Uterus (tissue), 4 donors: ENCODE data around the gene HID1. TPM values are rescaled to one million over a fixed set of nuclear protein-coding genes. Genes with fewer than 3 reads are reported as not detected.

Experiments
- DNase-seq, 2 donors: peaks; one replicate each; pipeline ENCODE4 v3.0.0-alpha.2; 2019 to 2020
- H3K27ac ChIP-seq, 2 donors: fragments of 200-600 bp; sonication (generic); 1 replicate in 1 of 2; 2 replicates in 1 of 2; pipeline ENCODE4 v1.5.1; 2016 to 2018
- H3K27me3 ChIP-seq, 2 donors: fragments of 200-600 bp; sonication (generic); one replicate each; pipeline ENCODE4 v1.5.1; 2018 to 2019; ENCODE audit warnings: control low read depth in 1 of 2
- H3K36me3 ChIP-seq, 2 donors: fragments of 200-600 bp; sonication (generic); one replicate each; pipeline ENCODE4 v1.5.1; 2019; ENCODE audit warnings: control low read depth in 1 of 2
- H3K4me1 ChIP-seq, 2 donors: fragments of 200-600 bp; sonication (generic); one replicate each; pipeline ENCODE4 v1.5.1; 2018 to 2019; ENCODE audit warnings: control low read depth in 1 of 2
- H3K4me3 ChIP-seq, 2 donors: fragments of 200-600 bp; sonication (generic); 1 replicate in 1 of 2; 2 replicates in 1 of 2; pipeline ENCODE4 v1.5.1; 2018 to 2019; ENCODE audit warnings: mild to moderate bottlenecking in 1 of 2
- H3K9me3 ChIP-seq, 2 donors: fragments of 200-600 bp; sonication (generic); one replicate each; pipeline ENCODE4 v1.5.1; 2019; ENCODE audit warnings: control low read depth in 1 of 2
- POLR2A ChIP-seq, 2 donors: fragments of 450-650 bp; IDR thresholded peaks; one replicate each; pipeline ENCODE4 v1.6.1; 2016; ENCODE audit warnings: antibody characterized with exemption in 2 of 2, mild to moderate bottlenecking in 1 of 2, moderate library complexity in 1 of 2
- intact Hi-C: fragments of 100-400 bp; cut with DNase I; formaldehyde crosslinking; loops from one replicate; pipeline ENCODE4 v1.15.1; 2023; ENCODE audit warnings: low total_unique reads
- total RNA-seq, 4 donors: library from RNA; depleted of rRNA in 3 of 4; stranded (reverse); fragments of >200 nt in 3 of 4; gene quantifications; one replicate each; pipeline versions ENCODE4 v1.1.0 to v1.2.4, GENCODE V29; 2014 to 2023
- TF ChIP-seq, protein P1 (sequence below), 4 experiments: fragments of 200-600 bp in 2 of 4; fragments of 450-650 bp in 2 of 4; sonication (generic) in 2 of 4; IDR thresholded peaks; one replicate each; pipeline ENCODE4 v1.5.1; 2016 to 2019; ENCODE audit warnings: antibody characterized with exemption in 4 of 4, mild to moderate bottlenecking in 2 of 4, moderate library complexity in 1 of 4
- donor health status: DM: yes; HTN: yes; CAD: no.

Gene HID1, protein sequence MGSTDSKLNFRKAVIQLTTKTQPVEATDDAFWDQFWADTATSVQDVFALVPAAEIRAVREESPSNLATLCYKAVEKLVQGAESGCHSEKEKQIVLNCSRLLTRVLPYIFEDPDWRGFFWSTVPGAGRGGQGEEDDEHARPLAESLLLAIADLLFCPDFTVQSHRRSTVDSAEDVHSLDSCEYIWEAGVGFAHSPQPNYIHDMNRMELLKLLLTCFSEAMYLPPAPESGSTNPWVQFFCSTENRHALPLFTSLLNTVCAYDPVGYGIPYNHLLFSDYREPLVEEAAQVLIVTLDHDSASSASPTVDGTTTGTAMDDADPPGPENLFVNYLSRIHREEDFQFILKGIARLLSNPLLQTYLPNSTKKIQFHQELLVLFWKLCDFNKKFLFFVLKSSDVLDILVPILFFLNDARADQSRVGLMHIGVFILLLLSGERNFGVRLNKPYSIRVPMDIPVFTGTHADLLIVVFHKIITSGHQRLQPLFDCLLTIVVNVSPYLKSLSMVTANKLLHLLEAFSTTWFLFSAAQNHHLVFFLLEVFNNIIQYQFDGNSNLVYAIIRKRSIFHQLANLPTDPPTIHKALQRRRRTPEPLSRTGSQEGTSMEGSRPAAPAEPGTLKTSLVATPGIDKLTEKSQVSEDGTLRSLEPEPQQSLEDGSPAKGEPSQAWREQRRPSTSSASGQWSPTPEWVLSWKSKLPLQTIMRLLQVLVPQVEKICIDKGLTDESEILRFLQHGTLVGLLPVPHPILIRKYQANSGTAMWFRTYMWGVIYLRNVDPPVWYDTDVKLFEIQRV
- 10 to 100 TPM in 2 of 4 donors, 1 to 10 TPM in 2; 4.4 to 46.2 (median 22.6) TPM for total RNA-seq

DNA sequence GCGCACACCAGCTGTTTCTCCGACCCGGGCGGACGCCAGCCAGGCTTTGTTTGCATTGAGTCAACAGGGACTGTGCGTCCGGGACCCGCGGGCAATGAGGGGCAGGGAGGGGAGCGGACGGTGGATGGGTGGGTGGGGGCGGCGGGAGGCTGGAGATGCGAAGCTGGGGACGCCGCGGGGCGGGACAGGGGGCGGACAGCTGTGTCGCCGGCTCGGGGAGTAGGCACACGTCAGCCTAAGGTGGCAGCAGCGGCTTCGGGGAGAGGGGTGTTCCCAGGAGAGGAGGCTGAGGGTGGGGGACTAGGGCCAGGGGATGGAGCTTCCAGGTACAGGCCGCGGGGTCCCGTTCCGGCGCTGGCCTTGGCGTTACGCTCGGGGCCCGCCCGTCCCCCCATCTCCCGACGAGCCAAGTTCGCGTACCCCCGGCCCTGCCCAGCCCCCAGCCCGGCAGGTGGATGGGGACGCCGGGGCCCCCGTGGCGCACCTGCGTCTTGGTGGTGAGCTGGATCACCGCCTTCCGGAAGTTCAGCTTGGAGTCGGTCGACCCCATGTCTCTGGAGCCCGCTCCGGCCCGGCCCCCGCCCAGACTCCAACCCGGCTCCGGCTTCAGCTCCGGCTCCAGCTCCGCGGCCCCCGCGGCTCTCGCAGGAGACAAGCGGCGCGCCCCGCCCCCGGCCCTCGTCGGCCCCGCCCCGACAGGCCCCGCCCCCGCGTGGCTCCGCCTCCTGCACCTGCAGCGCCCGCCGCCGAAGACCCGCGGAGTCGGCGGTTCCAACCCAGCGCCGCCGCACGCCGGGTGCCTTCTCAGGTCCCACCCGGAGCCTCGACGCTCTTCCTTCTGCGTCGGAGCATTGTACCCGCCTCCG, at the start of gene HID1:
TSS of gene HID1 (minus strand) at position 653 of the 866 bp plus-strand sequence. CDS start at position 550, 103 bp downstream.
- peak in 1 of 2 donors; percentile 54 for DNase-seq
- intact Hi-C loops: no loop called here
- H3K36me3 ChIP-seq: no peaks in the 10 kb centered on the region
- peak within 1 kb of the TSS; percentile 21 to 32 for H3K4me3 ChIP-seq
- H3K27ac ChIP-seq: peak within 1 kb of the TSS in 1 of 2 donors; percentile 44
- no peaks in the 10 kb centered on the region for H3K9me3 ChIP-seq
- peaks cover 0 to 11% of the 10 kb centered on the region in 2 donors for H3K4me1 ChIP-seq
- peaks cover 0 to 4% of the 10 kb centered on the region in 2 donors for H3K27me3 ChIP-seq
- TF ChIP-seq POLR2A (IDR thresholded peaks at IDR 0.05): peak in 1 of 2 donors; percentile 40
- TF ChIP-seq, protein P1, sequence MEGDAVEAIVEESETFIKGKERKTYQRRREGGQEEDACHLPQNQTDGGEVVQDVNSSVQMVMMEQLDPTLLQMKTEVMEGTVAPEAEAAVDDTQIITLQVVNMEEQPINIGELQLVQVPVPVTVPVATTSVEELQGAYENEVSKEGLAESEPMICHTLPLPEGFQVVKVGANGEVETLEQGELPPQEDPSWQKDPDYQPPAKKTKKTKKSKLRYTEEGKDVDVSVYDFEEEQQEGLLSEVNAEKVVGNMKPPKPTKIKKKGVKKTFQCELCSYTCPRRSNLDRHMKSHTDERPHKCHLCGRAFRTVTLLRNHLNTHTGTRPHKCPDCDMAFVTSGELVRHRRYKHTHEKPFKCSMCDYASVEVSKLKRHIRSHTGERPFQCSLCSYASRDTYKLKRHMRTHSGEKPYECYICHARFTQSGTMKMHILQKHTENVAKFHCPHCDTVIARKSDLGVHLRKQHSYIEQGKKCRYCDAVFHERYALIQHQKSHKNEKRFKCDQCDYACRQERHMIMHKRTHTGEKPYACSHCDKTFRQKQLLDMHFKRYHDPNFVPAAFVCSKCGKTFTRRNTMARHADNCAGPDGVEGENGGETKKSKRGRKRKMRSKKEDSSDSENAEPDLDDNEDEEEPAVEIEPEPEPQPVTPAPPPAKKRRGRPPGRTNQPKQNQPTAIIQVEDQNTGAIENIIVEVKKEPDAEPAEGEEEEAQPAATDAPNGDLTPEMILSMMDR (IDR thresholded peaks at IDR 0.05): peak in 1 of 4 experiments; percentile 5

DNA sequence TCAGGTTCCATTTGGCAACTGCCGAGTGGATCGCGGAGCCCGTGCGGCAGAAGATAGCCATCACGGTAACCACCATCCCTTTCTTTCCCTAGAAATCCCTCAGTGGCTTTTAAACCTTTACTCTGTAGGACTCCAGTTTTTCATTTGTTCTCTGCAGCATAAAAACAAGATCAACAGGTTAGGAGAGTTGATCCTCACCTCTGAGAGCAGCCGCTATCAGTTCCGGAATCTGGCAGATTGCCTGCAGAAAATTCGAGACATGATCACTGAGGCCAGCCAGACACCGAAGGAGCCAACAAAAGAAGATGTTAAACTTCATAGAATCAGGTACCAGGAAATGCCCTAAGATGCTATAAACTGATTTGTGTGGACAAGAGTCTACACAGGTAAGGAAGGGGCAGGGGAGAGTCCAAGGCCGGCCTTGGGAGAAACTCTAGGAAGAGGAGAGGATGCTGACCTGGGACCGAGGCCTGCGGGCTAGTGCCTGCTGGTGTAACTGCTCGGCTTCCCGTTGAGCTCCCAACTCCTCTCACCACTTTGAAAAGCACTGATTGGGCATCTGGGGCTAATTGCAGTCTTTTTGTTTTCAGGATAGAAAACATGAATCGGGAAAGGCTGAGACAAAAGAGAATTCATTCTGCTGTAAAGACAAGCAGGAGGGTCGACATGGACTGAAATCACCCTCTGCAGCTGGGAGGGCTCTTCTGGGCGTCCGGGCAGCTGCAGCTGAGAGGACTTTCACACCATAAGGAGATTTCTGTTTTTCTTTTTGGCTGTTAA, 48.0 kb upstream of the HID1 start:
- Histone ChIP-seq H3K9me3 (no peaks in the 10 kb centered on the region), H3K27me3 (no peaks in the 10 kb centered on the region), H3K27ac (no peak overlapping the region), H3K4me1 (no peaks in the 10 kb centered on the region), H3K4me3 (no peak overlapping the region), H3K36me3 (no peaks in the 10 kb centered on the region)
- intact Hi-C loops: no loop called here
- no peak for TF ChIP-seq POLR2A (IDR thresholded peaks at IDR 0.05)
- TF ChIP-seq, protein P1 (IDR thresholded peaks at IDR 0.05): no peak
- no peak for DNase-seq

DNA sequence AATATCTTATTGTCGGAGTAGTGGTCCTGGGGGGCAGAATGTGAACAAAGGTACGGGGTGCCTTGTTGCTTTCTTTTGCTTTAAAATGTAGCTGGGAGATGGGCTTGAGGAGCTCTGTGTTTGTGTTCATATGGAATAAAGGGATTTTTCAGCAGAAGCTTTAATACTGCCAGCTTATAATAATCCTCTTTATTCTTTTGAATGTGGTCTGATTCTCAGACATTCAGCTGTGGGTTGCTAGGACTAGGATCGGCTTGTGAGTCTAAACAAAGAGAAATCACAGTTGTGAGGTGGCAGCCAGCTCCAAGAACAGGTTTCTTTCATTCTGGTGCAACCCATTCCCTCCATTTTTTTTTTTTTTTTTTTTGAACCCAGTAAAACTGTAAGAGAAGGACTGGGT, 47.2 kb upstream of the HID1 start:
- no peak for DNase-seq
- no peak overlapping the region for H3K27ac ChIP-seq
- no peaks in the 10 kb centered on the region for H3K36me3 ChIP-seq
- H3K27me3 ChIP-seq: no peaks in the 10 kb centered on the region
- H3K4me1 ChIP-seq: no peaks in the 10 kb centered on the region
- TF ChIP-seq, protein P1 (IDR thresholded peaks at IDR 0.05): no peak
- TF ChIP-seq POLR2A (IDR thresholded peaks at IDR 0.05): no peak
- no peak overlapping the region for H3K4me3 ChIP-seq
- intact Hi-C loops: loop anchor here (10.0 kb wide), 1 partner anchor 55 kb away; no protein-coding TSS in a partner anchor
- H3K9me3 ChIP-seq: no peaks in the 10 kb centered on the region

DNA sequence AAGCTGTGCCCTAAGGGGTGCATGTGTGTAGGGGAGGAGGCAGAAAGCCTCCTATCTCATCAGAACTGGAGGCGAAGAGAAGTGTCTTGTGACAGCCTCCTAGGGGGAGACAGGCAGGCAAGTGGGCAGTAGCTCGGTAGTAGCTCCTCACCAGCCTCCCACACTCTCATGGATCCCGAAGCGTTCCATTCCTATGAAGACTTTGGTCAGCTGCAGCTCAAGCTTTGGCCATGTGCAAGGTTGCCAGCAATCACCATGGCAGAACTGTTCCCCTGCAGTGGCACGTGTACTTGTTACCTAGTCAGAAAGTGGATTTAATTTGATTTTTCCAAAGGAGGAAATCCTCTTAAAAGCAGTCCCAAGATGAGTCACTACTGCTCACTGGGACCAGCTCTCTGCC, 46.6 kb upstream of the HID1 start:
- DNase-seq: no peak
- intact Hi-C loops: loop anchor here (10.0 kb wide), 1 partner anchor 54 kb away; no protein-coding TSS in a partner anchor
- H3K27ac ChIP-seq: no peak overlapping the region
- no peaks in the 10 kb centered on the region for H3K27me3 ChIP-seq
- TF ChIP-seq, protein P1 (IDR thresholded peaks at IDR 0.05): no peak
- TF ChIP-seq POLR2A (IDR thresholded peaks at IDR 0.05): no peak
- H3K9me3 ChIP-seq: no peaks in the 10 kb centered on the region
- H3K36me3 ChIP-seq: no peaks in the 10 kb centered on the region
- H3K4me1 ChIP-seq: no peaks in the 10 kb centered on the region
- H3K4me3 ChIP-seq: no peak overlapping the region
